ENCODE results near the gene GAS1. TPM values are rescaled to one million over a fixed set of nuclear protein-coding genes. Genes with fewer than 3 reads are reported as not detected.

The GAS1 gene
- total RNA-seq, 2 donors from 2014 or later: 4.8 to 6.7 TPM

GRCh38 chr9:86902176-86902575 is 45.1 kb downstream of the GAS1 start:
- H3K4me3 Mint-ChIP-seq: peak overlapping the region; percentile 68
- peaks cover 20% of the 10 kb centered on the region for H3K4me1 Mint-ChIP-seq
- no peaks in the 10 kb centered on the region for H3K36me3 Mint-ChIP-seq (ENCODE audit: low read depth)
- DNase-seq: no peak
- H3K4me1 ChIP-seq (ENCODE audit: control insufficient read depth, insufficient read depth, low read length): peaks cover 4% of the 10 kb centered on the region
- no peak overlapping the region for H3K27ac Mint-ChIP-seq
- peak overlapping the region; percentile 90 for H3K27ac ChIP-seq (ENCODE audit: low read depth, low read length)
- H3K9me3 Mint-ChIP-seq: peaks cover 18% of the 10 kb centered on the region
- peak overlapping the region; percentile 76 for H3K4me3 ChIP-seq (ENCODE audit: low read length)
- WGBS, 2 experiments (ENCODE audit: insufficient coverage in 1 of 2, insufficient read length in 1 of 2): 13 to 24% methylated on average over 8 of the region's 8 CpGs
- peaks cover 51% of the 10 kb centered on the region for H3K27me3 Mint-ChIP-seq (ENCODE audit: insufficient read depth)
- H3K36me3 ChIP-seq (ENCODE audit: control insufficient read depth, insufficient read depth, low read length): no peaks in the 10 kb centered on the region
- no peak overlapping the region for H3K9ac ChIP-seq (ENCODE audit: extremely low read depth, low read length, poor library complexity, severe bottlenecking)
- TF ChIP-seq CTCF (conservative IDR thresholded peaks at IDR 0.05): no peak
- peaks cover 13% of the 10 kb centered on the region for H3K9me3 ChIP-seq (ENCODE audit: control insufficient read depth, low read length)
- peaks cover 30% of the 10 kb centered on the region for H3K27me3 ChIP-seq (ENCODE audit: control insufficient read depth, insufficient read depth, low read length, poor library complexity, severe bottlenecking)

- Mint-ChIP-seq H3K27ac (no peak overlapping the region), H3K4me1 (peaks cover 20% of the 10 kb centered on the region), H3K36me3 (ENCODE audit: low read depth) (no peaks in the 10 kb centered on the region), H3K27me3 (ENCODE audit: insufficient read depth) (peaks cover 51% of the 10 kb centered on the region), H3K9me3 (peaks cover 13% of the 10 kb centered on the region), H3K4me3 (no peak overlapping the region)
- TF ChIP-seq CTCF (conservative IDR thresholded peaks at IDR 0.05): no peak
- peaks cover 6% of the 10 kb centered on the region for H3K9me3 ChIP-seq (ENCODE audit: control insufficient read depth, low read length)
- no peaks in the 10 kb centered on the region for H3K36me3 ChIP-seq (ENCODE audit: control insufficient read depth, insufficient read depth, low read length)
- H3K27ac ChIP-seq (ENCODE audit: low read depth, low read length): no peak overlapping the region
- no peak overlapping the region for H3K4me3 ChIP-seq (ENCODE audit: low read length)
- DNase-seq: no peak
- peaks cover 30% of the 10 kb centered on the region for H3K27me3 ChIP-seq (ENCODE audit: control insufficient read depth, insufficient read depth, low read length, poor library complexity, severe bottlenecking)
- H3K4me1 ChIP-seq (ENCODE audit: control insufficient read depth, insufficient read depth, low read length): peaks cover 4% of the 10 kb centered on the region
- no peak overlapping the region for H3K9ac ChIP-seq (ENCODE audit: extremely low read depth, low read length, poor library complexity, severe bottlenecking)
- WGBS, 2 experiments (ENCODE audit: insufficient coverage in 1 of 2, insufficient read length in 1 of 2): 80 to 91% methylated on average over 1 to 3 of the region's 3 CpGs
Measured at GRCh38 chr9:86901511-86901910, 45.8 kb downstream of the GAS1 start.
